Measurements from ENCODE around the gene UBA3. TPM values are rescaled to one million over a fixed set of nuclear protein-coding genes. Genes with fewer than 3 reads are reported as not detected.

Gene UBA3
- total RNA-seq, 1 donor from 2014 or later = 54.3 TPM

DNA sequence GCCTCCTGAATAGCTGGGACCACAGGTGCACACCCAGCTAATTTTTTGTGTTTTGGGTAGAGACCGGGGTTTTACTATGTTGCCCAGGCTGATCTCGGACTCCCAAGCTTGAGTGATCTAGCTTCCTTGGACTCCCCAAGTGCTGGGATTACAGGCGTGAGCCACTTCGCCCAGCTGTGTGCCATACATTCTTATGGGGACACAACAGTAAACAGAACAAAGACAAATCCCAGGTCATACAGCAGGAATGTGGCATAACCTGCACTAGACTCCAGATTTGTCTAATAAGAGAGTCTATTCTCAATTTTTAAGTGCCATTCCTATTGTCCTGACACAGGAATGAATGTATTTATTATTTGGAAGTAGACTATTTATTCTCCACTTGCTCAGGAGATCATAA, 22.2 kb upstream of the UBA3 start:
- no peak for DNase-seq (ENCODE audit: low spot score)

DNA sequence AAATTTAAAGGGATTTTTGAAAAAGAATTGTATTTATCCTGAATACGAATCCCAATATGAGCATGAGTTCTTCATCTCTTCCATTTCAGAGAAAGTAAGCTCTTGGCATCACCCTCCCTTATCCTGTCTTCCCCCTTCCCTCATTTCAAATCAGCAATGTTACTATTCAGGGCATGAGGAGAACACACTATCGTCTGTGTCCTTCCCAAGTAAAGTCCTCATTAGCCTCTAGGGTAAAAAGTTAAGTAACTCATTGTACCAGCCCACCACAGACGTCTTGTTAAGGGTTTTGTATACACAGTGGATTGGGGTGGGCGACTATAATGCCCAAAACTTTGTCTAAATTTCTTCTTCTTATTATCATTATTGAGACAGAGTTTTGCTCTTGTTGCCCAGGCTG, 19.4 kb upstream of the UBA3 start:
- no peak for DNase-seq (ENCODE audit: low spot score)

DNA sequence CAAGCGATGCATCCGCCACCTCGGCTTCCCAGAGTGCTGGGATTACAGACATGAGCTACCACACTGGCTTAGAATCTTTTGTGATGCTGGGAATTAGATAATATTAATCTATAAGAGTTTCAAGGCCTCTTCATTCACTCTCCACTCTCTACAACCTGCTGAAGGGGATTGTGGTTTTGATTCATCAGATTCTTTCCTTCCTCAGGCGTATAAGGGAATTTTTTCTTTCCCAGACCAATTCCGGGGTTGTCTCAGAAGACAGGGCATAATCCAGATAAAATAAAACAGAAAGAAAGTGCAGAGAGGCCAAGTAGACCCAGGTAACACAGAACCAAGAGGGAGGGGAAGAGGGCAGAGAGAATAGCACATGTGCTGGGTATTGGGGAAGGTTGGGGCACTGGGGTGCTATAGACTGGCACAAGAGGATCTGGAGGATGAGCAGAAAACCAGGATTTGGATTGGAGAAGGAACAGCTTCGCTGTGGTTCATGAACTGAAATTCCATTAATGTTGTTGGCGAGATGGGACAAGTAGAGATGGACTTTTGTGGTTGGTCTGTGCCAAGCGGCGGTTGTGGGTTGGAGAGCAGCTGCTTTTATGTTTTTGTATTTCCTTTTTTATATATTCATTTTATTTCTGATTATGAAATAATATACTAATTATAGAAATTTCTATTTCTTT, 17.4 kb upstream of the UBA3 start:
- no peak for DNase-seq (ENCODE audit: low spot score)

DNA sequence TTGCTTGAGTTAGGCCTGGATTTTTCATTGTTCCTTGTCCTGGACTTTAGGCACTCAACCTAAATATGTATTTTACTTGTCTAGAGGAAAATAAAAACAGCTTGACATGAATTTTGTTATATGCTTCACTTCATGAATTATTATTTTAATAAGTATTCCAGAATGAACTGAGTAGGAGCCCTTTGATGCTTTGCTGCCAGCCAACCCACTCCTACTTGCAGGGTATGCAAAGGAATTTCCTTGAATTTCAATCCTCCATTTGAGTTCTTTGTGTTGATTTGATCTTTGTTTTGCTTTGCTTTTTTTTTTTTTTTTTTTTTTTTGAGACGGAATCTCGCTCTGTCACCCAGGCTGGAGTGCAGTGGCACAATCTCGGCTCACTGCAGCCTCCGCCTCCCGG, 16.1 kb upstream of the UBA3 start:
- DNase-seq (ENCODE audit: low spot score) = no peak

DNA sequence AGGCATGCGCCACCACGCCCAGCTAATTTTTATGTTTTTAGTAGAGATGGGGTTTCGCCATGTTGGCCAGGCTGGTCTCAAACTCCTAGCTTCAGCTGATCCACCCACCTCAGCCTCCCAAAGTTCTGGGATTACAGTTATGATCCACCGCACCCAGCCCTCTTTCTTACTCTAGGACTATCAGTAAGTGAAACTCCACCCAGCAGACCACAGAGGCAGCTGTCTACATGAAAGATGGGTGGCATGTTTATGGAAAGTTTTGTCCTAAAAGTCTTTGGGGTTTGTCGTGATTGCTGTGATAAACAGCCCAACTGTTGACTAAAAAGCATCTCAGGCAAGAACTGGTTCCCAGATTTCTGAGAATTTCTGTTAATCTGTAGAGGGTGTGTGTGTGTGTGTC, 15.5 kb upstream of the UBA3 start:
- DNase-seq (ENCODE audit: low spot score) = no peak

DNA sequence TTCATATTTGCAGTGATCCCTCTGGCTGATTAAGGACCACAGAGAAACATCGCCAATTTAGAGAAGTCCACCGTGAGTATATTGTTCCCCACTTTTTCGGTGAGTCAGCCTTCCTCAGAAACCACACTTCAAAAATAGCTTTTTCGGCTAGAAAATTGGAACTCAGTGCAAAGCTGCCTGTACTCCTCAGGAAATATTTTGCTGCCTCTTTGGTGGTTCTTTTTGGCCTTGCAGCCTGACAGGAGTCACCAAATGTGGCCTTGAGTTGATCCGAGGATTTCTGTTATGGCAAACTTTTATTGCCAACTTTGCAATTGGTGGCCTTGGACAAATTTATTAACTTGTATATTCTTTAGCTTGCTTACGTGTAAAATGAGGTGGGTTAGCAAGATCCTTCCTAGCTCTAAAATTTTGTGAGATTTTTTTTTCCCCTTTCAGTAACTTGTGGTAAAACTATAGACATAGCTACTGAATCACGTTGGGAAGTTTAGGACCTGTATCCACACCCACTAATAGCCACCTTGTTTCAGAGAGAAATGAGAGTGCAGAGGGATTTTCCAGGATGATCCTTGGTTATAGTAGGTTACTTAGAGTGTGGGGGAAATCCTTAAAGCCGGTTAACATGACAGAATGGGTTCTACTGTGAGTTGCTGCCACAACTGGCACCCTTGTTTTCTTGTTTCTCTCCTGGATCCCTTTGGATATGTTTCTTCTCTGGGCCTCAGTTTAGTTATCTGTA, 14.5 kb upstream of the UBA3 start:
- DNase-seq (ENCODE audit: low spot score) = no peak

DNA sequence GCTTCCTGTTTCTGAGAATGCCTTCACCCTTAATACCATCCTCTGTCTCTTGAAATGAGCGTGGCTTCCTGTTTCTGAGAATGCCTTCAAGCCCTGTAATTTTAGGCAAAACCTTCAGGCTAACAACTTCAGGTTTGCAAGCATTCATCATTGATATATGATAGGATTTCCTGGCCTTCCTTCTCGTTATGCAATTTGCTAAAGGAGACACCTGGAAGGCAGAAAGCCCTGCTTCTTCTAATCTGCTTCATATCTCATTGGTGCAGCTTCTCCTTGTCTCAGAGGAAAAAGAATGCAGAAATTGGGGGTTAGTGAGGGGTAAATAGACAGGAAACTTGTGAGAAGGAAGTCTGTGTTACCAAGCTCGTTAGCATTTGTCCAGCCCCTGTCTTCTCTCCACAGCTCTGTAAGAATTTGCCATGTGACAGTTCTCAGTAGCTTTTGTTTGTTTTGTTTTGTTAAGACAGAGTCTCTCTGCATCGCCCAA, 11.9 kb upstream of the UBA3 start:
- no peak for DNase-seq (ENCODE audit: low spot score)

DNA sequence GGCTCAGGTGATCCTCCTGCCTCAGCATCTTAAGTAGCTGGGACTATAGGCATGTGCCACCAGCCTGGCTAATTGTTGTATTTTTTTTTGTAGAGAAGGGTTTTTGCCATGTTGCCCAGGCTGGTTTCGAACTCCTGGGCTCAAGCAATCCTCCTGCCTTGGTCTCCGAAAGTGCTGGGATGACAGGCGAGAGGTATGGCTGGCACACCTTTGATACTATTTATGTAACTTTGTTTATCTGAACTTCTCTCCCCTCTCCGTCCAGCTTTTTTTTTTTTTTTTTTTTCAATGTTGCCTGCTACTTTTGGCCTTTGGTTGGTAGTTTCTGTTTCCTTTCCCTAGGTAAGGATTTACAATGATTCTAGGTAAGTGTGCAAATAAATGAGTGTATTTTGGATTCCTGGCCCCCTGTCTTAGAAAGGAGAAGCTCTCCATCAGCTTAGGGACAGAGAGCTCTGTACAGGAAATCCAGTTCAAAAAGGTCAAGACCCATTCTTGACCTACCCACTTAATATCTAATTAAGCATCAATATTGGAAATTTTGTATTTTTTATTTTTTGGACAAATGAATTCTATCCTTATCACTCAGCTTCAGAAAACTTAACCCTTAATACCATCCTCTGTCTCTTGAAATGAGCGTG, 11.3 kb upstream of the UBA3 start:
- DNase-seq (ENCODE audit: low spot score) = no peak

DNA sequence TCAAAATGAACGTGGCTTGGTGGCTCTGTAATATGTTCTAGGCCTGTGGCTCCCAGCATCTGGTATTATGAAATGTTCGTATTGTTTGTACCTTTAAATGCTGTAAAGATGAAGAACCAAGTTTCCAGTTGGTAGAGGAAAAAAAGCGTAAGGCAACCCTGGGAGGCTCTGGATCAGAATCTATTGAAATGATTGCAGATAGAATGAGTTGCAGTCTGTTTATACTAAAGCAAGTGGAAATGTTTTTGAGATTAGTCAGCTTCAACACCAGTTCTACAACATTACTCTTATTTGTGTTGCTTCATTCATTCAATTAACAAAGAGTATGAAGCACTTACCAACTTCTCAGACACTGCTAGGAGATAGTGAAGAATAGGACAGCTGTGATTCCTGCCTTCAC, 9.9 kb upstream of the UBA3 start:
- no peak for DNase-seq (ENCODE audit: low spot score)

DNA sequence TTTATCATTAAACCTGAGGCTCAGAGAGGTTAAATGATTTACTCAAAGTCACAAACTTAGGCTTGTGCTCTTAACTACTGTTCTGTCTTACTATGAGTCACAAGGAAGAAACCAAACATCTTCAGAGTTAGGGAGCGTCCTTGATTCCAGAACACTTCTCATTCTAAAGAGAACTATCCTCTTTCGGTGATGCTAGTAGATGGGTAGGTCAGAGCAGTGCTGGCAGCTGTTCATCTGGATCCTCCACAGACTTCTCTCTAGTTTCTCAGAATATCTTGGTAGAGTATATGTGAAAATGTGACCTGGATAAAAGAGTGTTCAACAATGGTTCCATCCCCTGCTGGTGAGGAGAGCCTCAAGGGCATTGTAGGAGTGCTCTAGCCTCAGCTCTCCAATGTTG, 7.9 kb upstream of the UBA3 start:
- no peak for DNase-seq (ENCODE audit: low spot score)

DNA sequence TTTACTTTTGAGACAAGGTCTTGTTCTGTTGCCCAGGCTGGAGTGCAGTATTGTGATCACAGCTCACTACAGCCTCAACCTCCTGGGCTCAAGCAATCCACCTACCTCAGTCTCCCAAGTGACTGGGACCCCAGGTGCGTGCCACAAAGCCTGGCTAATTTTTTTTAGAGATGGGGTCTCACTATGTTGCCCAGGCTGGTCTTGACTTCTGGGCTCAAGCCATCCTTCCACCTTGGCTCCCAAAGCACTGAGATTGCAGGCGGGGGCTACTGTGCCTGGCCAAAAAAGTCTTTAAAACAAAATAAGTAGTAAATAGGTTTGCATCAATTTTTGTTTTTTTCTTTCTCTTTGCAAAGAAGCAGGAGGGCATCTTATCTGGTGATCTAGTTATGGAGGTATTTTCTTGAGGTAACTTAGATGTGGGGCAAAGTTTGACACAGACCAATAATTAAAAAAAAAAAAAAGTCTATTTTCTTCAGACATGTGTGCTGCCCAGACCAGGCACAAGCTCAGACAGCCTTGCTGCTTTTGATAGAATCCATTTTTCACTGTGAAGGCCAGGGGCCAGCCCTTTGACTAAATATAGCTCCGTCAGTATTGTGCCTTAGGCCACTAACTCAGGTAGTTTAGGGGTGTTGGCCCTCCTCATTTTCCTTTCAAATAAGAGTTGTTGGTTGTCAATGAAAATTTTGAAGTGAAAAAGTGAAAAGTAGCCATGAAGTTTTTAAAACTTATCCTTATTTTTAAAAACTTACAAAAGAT, 7.0 kb upstream of the UBA3 start:
- no peak for DNase-seq (ENCODE audit: low spot score)

DNA sequence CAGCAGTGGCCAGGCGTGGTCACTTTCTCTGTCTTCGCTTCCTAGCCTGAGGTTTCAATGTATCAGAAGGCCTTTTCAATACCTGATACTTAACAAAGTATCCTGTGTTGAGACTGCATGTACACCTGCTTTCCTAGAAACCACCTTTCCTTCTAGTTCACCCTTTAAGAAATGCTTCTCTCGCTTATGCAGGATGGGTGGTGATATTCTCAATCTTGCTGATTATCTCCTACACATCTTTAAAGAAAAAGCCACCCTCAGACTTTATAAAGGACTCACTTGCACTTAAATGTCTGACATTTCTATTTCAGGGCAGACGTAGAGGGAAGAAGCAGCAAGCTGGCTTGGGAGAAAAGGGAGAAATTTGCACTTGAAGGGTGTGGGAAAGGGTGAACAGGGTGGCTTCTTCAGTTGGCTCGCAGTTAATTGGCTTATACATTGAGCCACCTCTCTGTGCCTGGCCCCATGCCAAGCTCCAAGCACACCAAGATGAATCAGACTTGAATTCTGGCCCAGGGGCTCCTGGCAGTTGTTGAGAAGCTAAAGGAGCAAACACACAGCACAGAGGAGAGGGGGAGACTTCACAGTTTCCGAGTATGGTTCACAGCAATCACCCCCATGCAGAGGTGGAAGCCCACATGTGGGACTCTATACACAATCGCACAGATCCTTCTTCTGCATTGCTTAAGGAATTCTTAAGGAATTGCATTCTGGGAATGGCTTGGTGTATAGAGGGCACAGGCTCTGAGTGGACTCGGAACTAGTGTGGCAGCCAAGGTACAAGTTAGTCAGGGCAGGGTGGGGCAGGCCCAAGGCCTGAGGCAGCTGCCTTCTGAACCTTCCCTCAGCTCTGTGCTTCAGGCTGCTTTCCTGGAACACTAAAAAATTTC, 5.9 kb upstream of the UBA3 start:
- DNase-seq (ENCODE audit: low spot score) = peak; percentile 94

DNA sequence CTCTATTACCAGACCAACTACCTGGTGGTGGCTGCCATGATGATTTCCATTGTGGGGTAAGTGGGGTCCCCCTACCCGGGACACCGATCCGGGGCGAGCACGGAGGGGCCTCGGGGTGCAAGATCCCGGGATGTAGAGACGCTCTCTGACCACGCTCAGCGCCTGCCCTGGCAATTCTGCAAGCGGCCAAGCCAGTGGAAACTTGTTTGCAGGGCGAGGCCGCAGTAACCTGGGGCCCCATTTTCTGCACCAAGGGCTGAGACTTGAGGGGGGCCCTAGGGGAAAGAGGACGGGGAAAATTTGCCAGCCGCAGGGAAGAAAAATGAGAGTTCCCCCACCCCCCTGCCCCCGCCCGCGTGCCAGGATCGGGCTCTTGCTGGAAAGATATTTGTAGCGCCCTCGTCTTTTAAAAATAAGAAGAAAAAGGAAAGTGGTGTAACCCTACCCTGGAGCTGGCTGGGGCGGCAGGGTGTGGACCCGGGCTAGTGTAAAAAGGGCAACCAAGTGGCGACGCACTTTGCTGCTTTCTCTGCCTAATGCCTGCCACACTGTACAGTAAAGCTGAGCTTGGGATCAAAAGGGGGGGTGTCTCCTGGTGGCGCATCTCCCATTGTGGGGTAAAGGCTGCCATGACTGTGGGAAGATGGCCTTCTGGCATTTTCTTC, 5.1 kb upstream of the UBA3 start:
- peak; percentile 90 for DNase-seq (ENCODE audit: low spot score)

DNA sequence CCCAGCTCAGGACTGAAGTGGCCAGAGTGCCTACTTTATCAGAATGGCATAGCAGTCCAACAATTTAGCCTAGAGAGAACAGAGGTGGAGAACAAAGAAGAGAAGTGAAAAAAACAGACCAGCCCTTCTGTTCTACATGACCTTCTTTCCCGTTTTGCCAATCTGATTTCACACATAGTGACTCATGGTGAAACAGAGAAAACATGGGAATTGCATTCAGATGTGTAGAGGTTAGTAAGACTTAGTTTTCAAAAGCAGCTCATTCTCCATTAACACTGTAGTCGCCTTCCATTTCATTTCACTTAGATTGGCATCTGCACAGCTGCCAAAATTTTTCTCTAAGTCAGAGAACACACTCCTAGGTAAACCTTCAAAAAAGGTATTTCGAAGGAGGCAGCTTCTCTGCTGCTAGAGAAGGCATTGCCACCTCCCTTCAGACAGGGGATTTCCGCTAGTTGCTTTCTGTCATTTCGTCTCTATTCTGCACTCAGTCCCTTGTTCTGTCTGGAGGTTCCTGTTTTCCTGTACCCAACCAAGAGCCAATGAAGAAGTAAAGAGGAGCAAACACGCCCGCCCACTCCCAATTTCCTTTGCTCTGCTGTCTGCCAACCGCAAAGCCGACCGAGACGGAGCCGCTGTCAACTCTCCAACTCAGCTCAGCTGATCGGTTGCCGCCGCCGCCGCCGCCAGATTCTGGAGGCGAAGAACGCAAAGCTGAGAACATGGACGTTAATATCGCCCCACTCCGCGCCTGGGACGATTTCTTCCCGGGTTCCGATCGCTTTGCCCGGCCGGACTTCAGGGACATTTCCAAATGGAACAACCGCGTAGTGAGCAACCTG, 4.4 kb upstream of the UBA3 start, which contains the start of gene ARL6IP5:
Gene ARL6IP5, plus strand, starts transcription at position 612 of the 842 bp plus-strand sequence. Its CDS starts 111 bp downstream, at position 723.
- peak; percentile 97 for DNase-seq (ENCODE audit: low spot score)

DNA sequence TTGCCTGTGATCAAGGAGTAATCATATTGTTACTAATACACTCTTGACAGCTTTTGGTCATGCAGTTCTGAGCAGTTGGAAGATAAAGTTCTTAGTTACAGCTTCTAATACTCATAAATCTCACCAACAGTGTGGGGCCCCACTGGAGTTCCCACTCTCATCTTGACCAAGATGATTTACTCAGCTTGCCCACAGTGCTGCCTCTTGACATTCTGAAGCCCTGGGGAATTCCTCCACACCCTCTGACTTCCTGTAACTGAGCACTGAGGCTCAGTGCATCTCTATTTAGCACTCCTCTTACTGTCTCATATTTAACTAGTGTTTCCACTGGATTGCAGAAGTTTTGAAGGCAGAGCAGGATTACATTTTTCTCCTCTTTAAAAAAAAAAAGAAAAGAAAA, 2.6 kb upstream of the UBA3 start:
- DNase-seq (ENCODE audit: low spot score) = no peak

DNA sequence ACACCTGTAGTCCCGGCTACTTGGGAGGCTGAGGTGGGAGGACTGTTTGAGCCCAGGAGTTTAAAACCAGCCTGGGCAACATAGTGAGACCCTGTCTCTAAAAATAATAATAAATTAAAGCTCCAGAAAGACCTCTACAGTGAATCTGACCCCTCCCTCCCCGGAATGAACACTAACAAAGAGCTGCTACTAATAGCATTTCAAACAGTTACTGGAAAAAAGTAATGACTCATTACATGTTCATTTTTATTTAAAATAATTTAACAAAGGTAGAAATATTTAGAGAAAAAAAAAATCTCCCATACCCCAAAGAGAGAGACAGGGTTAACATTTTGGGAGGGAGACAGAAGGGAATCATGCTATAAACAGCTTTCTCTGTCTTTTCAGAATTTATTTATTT, 2.2 kb upstream of the UBA3 start:
- DNase-seq (ENCODE audit: low spot score) = no peak

DNA sequence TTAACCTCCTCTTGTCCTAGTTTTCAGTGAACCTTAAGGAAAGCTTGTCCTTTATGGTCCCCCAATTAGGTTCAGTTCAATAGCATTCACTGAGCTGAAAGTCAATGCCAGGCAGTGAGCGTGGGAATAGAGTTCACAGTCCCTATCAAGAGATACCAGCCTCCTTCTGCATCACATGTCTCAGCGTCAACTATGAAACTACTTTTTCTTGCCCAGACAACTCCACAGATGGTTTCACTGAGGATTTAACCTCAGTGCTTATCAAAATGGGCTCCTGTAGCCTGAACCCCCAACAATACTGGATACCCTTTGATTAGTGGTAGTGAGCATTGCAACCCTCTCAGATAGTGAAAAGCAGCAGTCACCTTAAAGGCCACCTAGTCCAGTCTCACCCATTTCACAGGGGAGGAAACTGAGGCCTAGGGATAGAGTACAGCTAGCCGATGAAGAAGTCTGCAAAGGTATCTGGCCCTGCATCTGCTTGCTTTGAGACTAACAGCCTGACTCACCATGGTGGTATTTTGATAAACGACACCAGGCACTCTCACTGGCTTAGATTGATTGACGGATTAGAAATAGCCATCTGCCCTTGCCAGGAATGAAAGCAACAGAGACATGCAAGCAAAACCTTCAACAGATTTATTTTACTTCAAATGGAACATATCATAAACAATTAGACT, 1.6 kb upstream of the UBA3 start:
- DNase-seq (ENCODE audit: low spot score) = no peak

All from mesenteric fat pad (tissue), 1 donor.